Karpas-422 (cell line): Measurements from ENCODE around the gene ABCB10. TPM values are rescaled to one million over a fixed set of nuclear protein-coding genes. Genes with fewer than 3 reads are reported as not detected.

ENCODE experiments used
- DNase-seq: peaks from one replicate; pipeline ENCODE4 v3.0.0-alpha.2; 2015
- H2AFZ ChIP-seq: fragments of 200-600 bp; sonication (generic); 2 replicates; pipeline ENCODE4 v1.6.1; 2014; ENCODE audit warnings: antibody characterized with exemption, low read length, mixed read lengths
- H3K27ac ChIP-seq: fragments of 200-600 bp; sonication (generic); 2 replicates; pipeline ENCODE4 v1.5.1; 2014; ENCODE audit warnings: mild to moderate bottlenecking, low read length, moderate library complexity
- H3K27me3 ChIP-seq: fragments of 200-600 bp; sonication (generic); 2 replicates; pipeline ENCODE4 v1.6.1; 2014; ENCODE audit warnings: low read length, mixed read lengths
- H3K36me3 ChIP-seq: fragments of 200-600 bp; sonication (generic); 2 replicates; pipeline ENCODE4 v1.6.1; 2014; ENCODE audit warnings: low read length, mixed read lengths; ENCODE audit not compliant: insufficient read depth
- H3K4me1 ChIP-seq: fragments of 200-600 bp; sonication (generic); 2 replicates; pipeline ENCODE4 v1.6.1; 2014; ENCODE audit warnings: mild to moderate bottlenecking, low read length, mixed read lengths
- H3K4me2 ChIP-seq: fragments of 200-600 bp; sonication (generic); 2 replicates; pipeline ENCODE4 v1.6.1; 2014; ENCODE audit warnings: low read length, low read depth, mild to moderate bottlenecking; ENCODE audit not compliant: poor library complexity, severe bottlenecking
- H3K4me3 ChIP-seq: fragments of 200-600 bp; sonication (generic); 2 replicates; pipeline ENCODE4 v1.5.1; 2014; ENCODE audit warnings: mild to moderate bottlenecking, antibody characterized with exemption, low read length, mixed read lengths
- H3K79me2 ChIP-seq: fragments of 200-600 bp; sonication (generic); 2 replicates; pipeline ENCODE4 v1.6.1; 2014; ENCODE audit warnings: mild to moderate bottlenecking, low read length, mixed read lengths
- H3K9ac ChIP-seq: fragments of 200-600 bp; sonication (generic); 2 replicates; pipeline ENCODE4 v1.6.0; 2014; ENCODE audit warnings: low read length
- H3K9me2 ChIP-seq: fragments of 200-600 bp; sonication (generic), shearing (Covaris generic); replicated peaks from 2 replicates; pipeline ENCODE4 v1.6.0; 2014; ENCODE audit warnings: mild to moderate bottlenecking, low read length, moderate library complexity; ENCODE audit not compliant: insufficient read depth
- H3K9me3 ChIP-seq: fragments of 300-700, 200-600 bp; sonication (generic); 2 replicates; pipeline ENCODE4 v1.6.1; 2014; ENCODE audit warnings: low read length, mixed read lengths
- H4K20me1 ChIP-seq: fragments of 200-600 bp; sonication (generic); 2 replicates; pipeline ENCODE4 v1.6.1; 2014; ENCODE audit warnings: mild to moderate bottlenecking, antibody characterized with exemption, low read length, low read depth; ENCODE audit not compliant: insufficient read depth
- total RNA-seq: library from RNA; depleted of rRNA; stranded (reverse); fragments of >200 nt; shearing (Covaris generic); gene quantifications from 2 replicates; pipeline ENCODE4 v1.2.3, GENCODE V29; 2014; ENCODE audit warnings: low replicate concordance

Gene ABCB10
- total RNA-seq, 1 experiment from 2014 or later, result 27.8 TPM

GRCh38 chr1:229554886-229555621, 3.5 kb downstream of the ABCB10 start:
- no peaks in the 10 kb centered on the region for H3K9me3 ChIP-seq
- peaks cover 37% of the 10 kb centered on the region for H3K4me1 ChIP-seq
- no peaks in the 10 kb centered on the region for H4K20me1 ChIP-seq
- no peak overlapping the region; the same call in 1 of the 2 replicates for H3K9ac ChIP-seq
- peak overlapping the region; percentile 9; the same call in 1 of the 2 replicates for H3K27ac ChIP-seq
- DNase-seq, result no peak
- no peak overlapping the region for H3K4me3 ChIP-seq
- H2AFZ ChIP-seq, result no peak overlapping the region
- H3K36me3 ChIP-seq, result no peaks in the 10 kb centered on the region
- no peaks in the 10 kb centered on the region for H3K9me2 ChIP-seq
- peak overlapping the region; percentile 84 for H3K4me2 ChIP-seq
- no peaks in the 10 kb centered on the region for H3K27me3 ChIP-seq
- peaks cover 76% of the 10 kb centered on the region for H3K79me2 ChIP-seq

GRCh38 chr1:229553621-229554130, 4.8 kb downstream of the ABCB10 start:
- no peak overlapping the region for H2AFZ ChIP-seq
- no peak overlapping the region for H3K4me3 ChIP-seq
- peaks cover 89% of the 10 kb centered on the region for H3K79me2 ChIP-seq
- no peak overlapping the region for H3K9ac ChIP-seq
- no peaks in the 10 kb centered on the region for H3K27me3 ChIP-seq
- H3K9me3 ChIP-seq, result no peaks in the 10 kb centered on the region
- H3K27ac ChIP-seq, result no peak overlapping the region
- no peaks in the 10 kb centered on the region for H3K36me3 ChIP-seq
- H4K20me1 ChIP-seq, result no peaks in the 10 kb centered on the region
- DNase-seq, result no peak
- H3K9me2 ChIP-seq, result no peaks in the 10 kb centered on the region
- peaks cover 30% of the 10 kb centered on the region for H3K4me1 ChIP-seq
- no peak overlapping the region for H3K4me2 ChIP-seq

GRCh38 chr1:229552732-229553131, 5.8 kb downstream of the ABCB10 start:
- Histone ChIP-seq H2AFZ (no peak overlapping the region), H3K9me3 (no peaks in the 10 kb centered on the region), H3K4me3 (no peak overlapping the region), H3K4me1 (peaks cover 30% of the 10 kb centered on the region), H3K9ac (no peak overlapping the region), H3K4me2 (no peak overlapping the region), H3K27me3 (no peaks in the 10 kb centered on the region), H3K79me2 (peaks cover 92% of the 10 kb centered on the region), H3K9me2 (no peaks in the 10 kb centered on the region), H4K20me1 (no peaks in the 10 kb centered on the region), H3K36me3 (no peaks in the 10 kb centered on the region), H3K27ac (no peak overlapping the region)
- no peak for DNase-seq

GRCh38 chr1:229550812-229551567, 7.5 kb downstream of the ABCB10 start:
- H3K36me3 ChIP-seq, result no peaks in the 10 kb centered on the region
- H3K79me2 ChIP-seq, result peaks cover 74% of the 10 kb centered on the region
- DNase-seq, result no peak

GRCh38 chr1:229547542-229547941, 11.0 kb downstream of the ABCB10 start:
- no peaks in the 10 kb centered on the region for H3K27me3 ChIP-seq
- peaks cover 57% of the 10 kb centered on the region for H3K79me2 ChIP-seq
- H3K9ac ChIP-seq, result no peak overlapping the region
- H3K27ac ChIP-seq, result no peak overlapping the region
- peaks cover 5% of the 10 kb centered on the region for H3K4me1 ChIP-seq
- H3K9me2 ChIP-seq, result no peaks in the 10 kb centered on the region
- no peak for DNase-seq
- no peaks in the 10 kb centered on the region for H4K20me1 ChIP-seq
- H3K36me3 ChIP-seq, result peaks cover 19% of the 10 kb centered on the region; the same call in 1 of the 2 replicates
- no peak overlapping the region for H2AFZ ChIP-seq
- no peaks in the 10 kb centered on the region for H3K9me3 ChIP-seq
- H3K4me3 ChIP-seq, result no peak overlapping the region
- H3K4me2 ChIP-seq, result no peak overlapping the region

More at GRCh38 chr1:229550812-229551567, 7.5 kb downstream of the ABCB10 start:
- no peaks in the 10 kb centered on the region for H3K27me3 ChIP-seq
- H3K4me3 ChIP-seq, result no peak overlapping the region
- H3K27ac ChIP-seq, result no peak overlapping the region
- no peaks in the 10 kb centered on the region for H3K9me3 ChIP-seq
- H3K9me2 ChIP-seq, result no peaks in the 10 kb centered on the region
- no peak overlapping the region for H3K4me2 ChIP-seq
- H4K20me1 ChIP-seq, result no peaks in the 10 kb centered on the region
- no peak overlapping the region for H3K9ac ChIP-seq
- no peak overlapping the region for H2AFZ ChIP-seq
- peaks cover 12% of the 10 kb centered on the region for H3K4me1 ChIP-seq

- Histone ChIP-seq H3K27me3 (no peaks in the 10 kb centered on the region), H3K4me3 (no peak overlapping the region), H3K79me2 (peaks cover 30% of the 10 kb centered on the region), H3K27ac (no peak overlapping the region), H2AFZ (no peak overlapping the region), H3K9ac (no peak overlapping the region), H3K9me2 (no peaks in the 10 kb centered on the region), H3K36me3 (peaks cover 26% of the 10 kb centered on the region; the same call in 1 of the 2 replicates), H4K20me1 (no peaks in the 10 kb centered on the region), H3K9me3 (no peaks in the 10 kb centered on the region), H3K4me2 (no peak overlapping the region), H3K4me1 (peaks cover 5% of the 10 kb centered on the region)
- no peak for DNase-seq
Measured at GRCh38 chr1:229544587-229544986, 13.9 kb downstream of the ABCB10 start.

- Histone ChIP-seq H2AFZ (no peak overlapping the region), H3K9me2 (no peaks in the 10 kb centered on the region), H3K79me2 (peaks cover 13% of the 10 kb centered on the region), H3K4me2 (no peak overlapping the region), H3K27ac (no peak overlapping the region), H3K4me1 (peaks cover 5% of the 10 kb centered on the region), H3K9me3 (no peaks in the 10 kb centered on the region), H3K36me3 (peaks cover 23% of the 10 kb centered on the region; the same call in 1 of the 2 replicates), H3K9ac (no peak overlapping the region), H3K27me3 (no peaks in the 10 kb centered on the region), H3K4me3 (no peak overlapping the region), H4K20me1 (no peaks in the 10 kb centered on the region)
- no peak for DNase-seq
Measured at GRCh38 chr1:229539863-229540506, 18.5 kb downstream of the ABCB10 start.

GRCh38 chr1:229538945-229539344, 19.6 kb downstream of the ABCB10 start:
- Histone ChIP-seq H3K4me3 (no peak overlapping the region), H4K20me1 (no peaks in the 10 kb centered on the region), H3K79me2 (peaks cover 8% of the 10 kb centered on the region), H3K9me2 (no peaks in the 10 kb centered on the region), H2AFZ (no peak overlapping the region), H3K4me2 (no peak overlapping the region), H3K9ac (no peak overlapping the region), H3K27me3 (no peaks in the 10 kb centered on the region), H3K27ac (no peak overlapping the region), H3K36me3 (peaks cover 16% of the 10 kb centered on the region; the same call in 1 of the 2 replicates), H3K9me3 (no peaks in the 10 kb centered on the region), H3K4me1 (no peaks in the 10 kb centered on the region)
- no peak for DNase-seq
